Measurements from ENCODE around the gene CDH13.

- TF ChIP-seq PHF8 (IDR thresholded peaks at IDR 0.05; ENCODE audit: borderline replicate concordance, low read depth) (no peak), POLR2AphosphoS2 (conservative IDR thresholded peaks at IDR 0.05; ENCODE audit: low read length) (no peak), CHD4 (IDR thresholded peaks at IDR 0.05; ENCODE audit: borderline replicate concordance) (no peak), CEBPB (IDR thresholded peaks at IDR 0.05) (no peak), POLR2A (IDR thresholded peaks at IDR 0.05; ENCODE audit: low read length) (no peak)
- TF ChIP-seq, protein P1, sequence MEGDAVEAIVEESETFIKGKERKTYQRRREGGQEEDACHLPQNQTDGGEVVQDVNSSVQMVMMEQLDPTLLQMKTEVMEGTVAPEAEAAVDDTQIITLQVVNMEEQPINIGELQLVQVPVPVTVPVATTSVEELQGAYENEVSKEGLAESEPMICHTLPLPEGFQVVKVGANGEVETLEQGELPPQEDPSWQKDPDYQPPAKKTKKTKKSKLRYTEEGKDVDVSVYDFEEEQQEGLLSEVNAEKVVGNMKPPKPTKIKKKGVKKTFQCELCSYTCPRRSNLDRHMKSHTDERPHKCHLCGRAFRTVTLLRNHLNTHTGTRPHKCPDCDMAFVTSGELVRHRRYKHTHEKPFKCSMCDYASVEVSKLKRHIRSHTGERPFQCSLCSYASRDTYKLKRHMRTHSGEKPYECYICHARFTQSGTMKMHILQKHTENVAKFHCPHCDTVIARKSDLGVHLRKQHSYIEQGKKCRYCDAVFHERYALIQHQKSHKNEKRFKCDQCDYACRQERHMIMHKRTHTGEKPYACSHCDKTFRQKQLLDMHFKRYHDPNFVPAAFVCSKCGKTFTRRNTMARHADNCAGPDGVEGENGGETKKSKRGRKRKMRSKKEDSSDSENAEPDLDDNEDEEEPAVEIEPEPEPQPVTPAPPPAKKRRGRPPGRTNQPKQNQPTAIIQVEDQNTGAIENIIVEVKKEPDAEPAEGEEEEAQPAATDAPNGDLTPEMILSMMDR (IDR thresholded peaks at IDR 0.05), result no peak
- TF ChIP-seq, protein P2, sequence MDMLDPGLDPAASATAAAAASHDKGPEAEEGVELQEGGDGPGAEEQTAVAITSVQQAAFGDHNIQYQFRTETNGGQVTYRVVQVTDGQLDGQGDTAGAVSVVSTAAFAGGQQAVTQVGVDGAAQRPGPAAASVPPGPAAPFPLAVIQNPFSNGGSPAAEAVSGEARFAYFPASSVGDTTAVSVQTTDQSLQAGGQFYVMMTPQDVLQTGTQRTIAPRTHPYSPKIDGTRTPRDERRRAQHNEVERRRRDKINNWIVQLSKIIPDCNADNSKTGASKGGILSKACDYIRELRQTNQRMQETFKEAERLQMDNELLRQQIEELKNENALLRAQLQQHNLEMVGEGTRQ (IDR thresholded peaks at IDR 0.05), result no peak
Measured at GRCh38 chr16:82584553-82585152, 42.1 kb upstream of the CDH13 start.
